IPS-20b (cell line): ENCODE measurements around the gene TGM3.
"Not testable (repeated sequence)": the region's sequence is repeated elsewhere in the genome, so short reads cannot be mapped to it uniquely, and the experiment has no call there.

Source experiments
- H3K27ac ChIP-seq: one replicate; pipeline ENCODE4 v1.5.1; 2013; ENCODE audit warnings: low read length
- H3K27me3 ChIP-seq: 2 replicates; pipeline ENCODE4 v1.6.1; 2013; ENCODE audit warnings: mild to moderate bottlenecking, low read length, inconsistent platforms; ENCODE audit not compliant: insufficient read depth
- H3K36me3 ChIP-seq: 2 replicates; pipeline ENCODE4 v1.6.1; 2013; ENCODE audit warnings: low read depth, mild to moderate bottlenecking, inconsistent platforms, low read length, moderate library complexity; ENCODE audit not compliant: insufficient read depth
- H3K4me1 ChIP-seq: 2 replicates; pipeline ENCODE4 v1.6.1; 2013; ENCODE audit warnings: mild to moderate bottlenecking, control low read depth, inconsistent platforms, low read length, moderate library complexity; ENCODE audit not compliant: insufficient read depth
- H3K4me3 ChIP-seq: 2 replicates; pipeline ENCODE4 v1.5.1; 2013; ENCODE audit warnings: mild to moderate bottlenecking, low read length, inconsistent platforms
- H3K9ac ChIP-seq: 2 replicates; pipeline ENCODE4 v1.6.1; 2013; ENCODE audit warnings: low read depth, mild to moderate bottlenecking, inconsistent platforms, low read length, moderate library complexity
- H3K9me3 ChIP-seq: 2 replicates; pipeline ENCODE4 v1.6.1; 2013; ENCODE audit warnings: mild to moderate bottlenecking, low read depth, low read length, inconsistent platforms; ENCODE audit not compliant: insufficient read depth

Gene TGM3

GRCh38 chr20:2261629-2262028 lies 34.2 kb upstream of the TGM3 start:
- Histone ChIP-seq H3K27ac (no peak overlapping the region), H3K36me3 (no peaks in the 10 kb centered on the region), H3K9me3 (no peaks in the 10 kb centered on the region), H3K4me3 (no peak overlapping the region), H3K4me1 (no peaks in the 10 kb centered on the region), H3K27me3 (no peaks in the 10 kb centered on the region), H3K9ac (no peak overlapping the region)

GRCh38 chr20:2264118-2264517 lies 31.7 kb upstream of the TGM3 start:
- H3K36me3 ChIP-seq, result no peaks in the 10 kb centered on the region
- peak overlapping the region; percentile 61; the same call in 1 of the 2 replicates for H3K4me3 ChIP-seq
- H3K9ac ChIP-seq, result no peak overlapping the region
- no peak overlapping the region for H3K27ac ChIP-seq
- H3K9me3 ChIP-seq, result no peaks in the 10 kb centered on the region
- H3K4me1 ChIP-seq, result no peaks in the 10 kb centered on the region
- H3K27me3 ChIP-seq, result no peaks in the 10 kb centered on the region

- Histone ChIP-seq H3K4me3 (peak overlapping the region; percentile 61; the same call in 1 of the 2 replicates), H3K27ac (peak overlapping the region; percentile 79)
- H3K27me3 ChIP-seq, H3K9ac ChIP-seq, H3K9me3 ChIP-seq, H3K36me3 ChIP-seq, H3K4me1 ChIP-seq: not testable (repeated sequence)
Observed at GRCh38 chr20:2264621-2265374, 31.0 kb upstream of the TGM3 start.

GRCh38 chr20:2273634-2274302 lies 22.0 kb upstream of the TGM3 start:
- Histone ChIP-seq H3K9ac (no peak overlapping the region), H3K36me3 (no peaks in the 10 kb centered on the region), H3K4me3 (no peak overlapping the region), H3K27ac (no peak overlapping the region), H3K9me3 (no peaks in the 10 kb centered on the region), H3K4me1 (no peaks in the 10 kb centered on the region; the same call in 1 of the 2 replicates), H3K27me3 (no peaks in the 10 kb centered on the region)

- Histone ChIP-seq H3K9ac (no peak overlapping the region), H3K27me3 (no peaks in the 10 kb centered on the region), H3K4me3 (no peak overlapping the region), H3K4me1 (no peaks in the 10 kb centered on the region; the same call in 1 of the 2 replicates), H3K9me3 (no peaks in the 10 kb centered on the region), H3K27ac (no peak overlapping the region), H3K36me3 (no peaks in the 10 kb centered on the region)
Observed at GRCh38 chr20:2276015-2276414, 19.8 kb upstream of the TGM3 start.

- H3K4me3 ChIP-seq, result no peak overlapping the region
- H3K9me3 ChIP-seq, result no peaks in the 10 kb centered on the region
- H3K4me1 ChIP-seq, result no peaks in the 10 kb centered on the region; the same call in 1 of the 2 replicates
- H3K27ac ChIP-seq, result no peak overlapping the region
- no peak overlapping the region for H3K9ac ChIP-seq
- H3K36me3 ChIP-seq, result no peaks in the 10 kb centered on the region
- no peaks in the 10 kb centered on the region for H3K27me3 ChIP-seq
Observed at GRCh38 chr20:2279253-2279779, 16.5 kb upstream of the TGM3 start.

GRCh38 chr20:2280082-2280481 lies 15.7 kb upstream of the TGM3 start:
- Histone ChIP-seq H3K9me3 (no peaks in the 10 kb centered on the region), H3K36me3 (no peaks in the 10 kb centered on the region), H3K27me3 (no peaks in the 10 kb centered on the region), H3K27ac (no peak overlapping the region), H3K4me3 (no peak overlapping the region), H3K4me1 (no peaks in the 10 kb centered on the region), H3K9ac (no peak overlapping the region)

GRCh38 chr20:2281563-2281962 lies 14.2 kb upstream of the TGM3 start:
- Histone ChIP-seq H3K27me3 (no peaks in the 10 kb centered on the region), H3K9ac (no peak overlapping the region), H3K27ac (no peak overlapping the region), H3K4me1 (no peaks in the 10 kb centered on the region), H3K4me3 (no peak overlapping the region), H3K9me3 (no peaks in the 10 kb centered on the region), H3K36me3 (no peaks in the 10 kb centered on the region)

GRCh38 chr20:2282181-2282580 lies 13.6 kb upstream of the TGM3 start:
- Histone ChIP-seq H3K27me3 (no peaks in the 10 kb centered on the region), H3K9me3 (no peaks in the 10 kb centered on the region), H3K9ac (no peak overlapping the region), H3K27ac (no peak overlapping the region), H3K4me3 (no peak overlapping the region), H3K36me3 (no peaks in the 10 kb centered on the region), H3K4me1 (no peaks in the 10 kb centered on the region)

- Histone ChIP-seq H3K9ac (no peak overlapping the region), H3K27me3 (no peaks in the 10 kb centered on the region), H3K27ac (no peak overlapping the region), H3K9me3 (no peaks in the 10 kb centered on the region), H3K4me3 (no peak overlapping the region), H3K36me3 (no peaks in the 10 kb centered on the region), H3K4me1 (no peaks in the 10 kb centered on the region)
Observed at GRCh38 chr20:2283706-2284423, 11.9 kb upstream of the TGM3 start.

GRCh38 chr20:2285193-2285592 lies 10.6 kb upstream of the TGM3 start:
- no peaks in the 10 kb centered on the region for H3K36me3 ChIP-seq
- no peaks in the 10 kb centered on the region for H3K4me1 ChIP-seq
- H3K9me3 ChIP-seq, result no peaks in the 10 kb centered on the region

More at GRCh38 chr20:2285193-2285592, 10.6 kb upstream of the TGM3 start:
- no peak overlapping the region for H3K9ac ChIP-seq
- H3K27me3 ChIP-seq, result no peaks in the 10 kb centered on the region
- H3K4me3 ChIP-seq, result no peak overlapping the region
- H3K27ac ChIP-seq, result no peak overlapping the region
